CD4-positive, alpha-beta T cell treated with Interleukin-17A for 1 hour (primary cell): Measurements from ENCODE around the gene MAP2K2.
A peak's percentile ranks its signal among the peaks of the same experiment; 100 is the strongest.
"Not testable (repeated sequence)": the region's sequence is repeated elsewhere in the genome, so short reads cannot be mapped to it uniquely, and the experiment has no call there.

Experiments
- DNase-seq: peaks from one replicate; pipeline ENCODE4 v3.0.0-alpha.2; 2020

MAP2K2 gene

GRCh38 chr19:4130744-4131438 lies 7.0 kb upstream of the MAP2K2 start:
- no peak for DNase-seq

DNA sequence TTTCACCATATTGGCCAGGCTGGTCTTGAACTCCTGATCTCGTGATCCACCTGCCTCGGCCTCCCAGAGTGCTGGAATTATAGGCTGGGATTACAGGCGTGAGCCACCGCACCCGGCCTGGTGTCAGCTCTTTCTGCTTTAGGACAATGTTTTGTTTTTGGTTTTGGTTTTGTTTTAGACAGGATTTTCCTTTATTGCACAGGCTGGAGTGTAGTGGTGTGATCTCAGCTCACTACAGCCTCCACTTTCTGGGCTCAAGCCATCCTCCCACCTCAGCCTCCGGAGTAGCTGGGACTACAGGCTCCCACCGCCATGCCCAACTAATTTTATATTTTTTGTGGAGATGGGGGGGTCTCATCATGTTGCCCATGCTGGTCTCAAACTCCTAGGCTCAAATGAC lies 5.1 kb upstream of the MAP2K2 start:
- not testable (repeated sequence) for DNase-seq

- not testable (repeated sequence) for DNase-seq
Measured at GRCh38 chr19:4127322-4127721, 3.4 kb upstream of the MAP2K2 start.

- DNase-seq, result no peak
Measured at GRCh38 chr19:4124638-4125037, 716 bp upstream of the MAP2K2 start.

- no peak for DNase-seq
Measured at GRCh38 chr19:4122480-4122879, 1.4 kb downstream of the MAP2K2 start.

GRCh38 chr19:4121815-4122214 lies 2.1 kb downstream of the MAP2K2 start:
- no peak for DNase-seq

DNA sequence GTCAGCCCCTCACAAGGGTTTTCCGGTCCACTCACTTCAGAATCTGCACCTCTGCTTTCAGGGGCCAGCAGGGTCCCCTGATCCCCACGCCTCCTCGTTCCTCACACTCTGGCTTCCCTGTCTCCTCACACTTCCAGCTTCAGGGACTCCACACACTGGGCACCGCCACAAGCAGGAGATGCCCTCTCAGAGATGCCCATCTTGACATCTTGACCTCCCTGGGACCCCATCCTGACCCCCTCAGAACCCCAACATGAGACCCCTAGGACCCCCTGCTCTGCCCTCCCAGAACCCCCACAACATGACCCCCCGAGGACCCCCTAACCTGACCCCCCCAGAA lies 2.7 kb downstream of the MAP2K2 start:
- no peak for DNase-seq

DNA sequence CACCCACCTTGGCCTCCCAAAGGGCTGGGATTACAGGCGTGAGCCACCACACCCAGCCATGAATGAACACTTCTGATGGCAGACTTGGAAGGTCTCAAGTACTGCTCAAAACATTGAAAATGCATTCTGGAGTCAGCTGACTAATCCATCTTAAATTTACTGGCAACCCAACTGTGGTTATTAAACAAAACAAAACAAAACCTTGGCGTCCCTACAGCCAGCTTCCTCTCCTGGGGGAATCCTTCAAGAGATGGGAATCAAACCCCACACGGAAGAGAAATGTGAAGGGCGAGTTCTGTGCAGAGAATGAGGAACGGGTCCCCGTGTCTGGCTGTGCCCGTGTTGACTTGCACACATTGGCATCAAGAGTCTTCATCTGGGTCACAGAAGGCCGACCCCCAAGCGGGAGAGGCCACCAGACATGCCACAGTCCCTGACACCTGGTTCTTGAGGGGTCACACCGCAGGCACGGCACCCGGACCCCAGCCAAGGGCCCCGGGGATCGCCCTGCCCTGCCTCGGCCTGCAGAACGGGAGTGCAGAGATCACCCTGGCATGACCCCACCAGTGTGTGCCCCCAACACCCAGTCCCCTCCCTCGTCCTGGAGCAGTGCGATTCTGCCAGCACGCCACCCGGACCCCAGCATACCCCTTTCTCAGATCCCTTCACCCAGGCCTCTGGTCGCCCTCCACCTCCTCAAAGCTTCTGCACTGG lies 3.2 kb downstream of the MAP2K2 start:
- DNase-seq, result no peak

DNA sequence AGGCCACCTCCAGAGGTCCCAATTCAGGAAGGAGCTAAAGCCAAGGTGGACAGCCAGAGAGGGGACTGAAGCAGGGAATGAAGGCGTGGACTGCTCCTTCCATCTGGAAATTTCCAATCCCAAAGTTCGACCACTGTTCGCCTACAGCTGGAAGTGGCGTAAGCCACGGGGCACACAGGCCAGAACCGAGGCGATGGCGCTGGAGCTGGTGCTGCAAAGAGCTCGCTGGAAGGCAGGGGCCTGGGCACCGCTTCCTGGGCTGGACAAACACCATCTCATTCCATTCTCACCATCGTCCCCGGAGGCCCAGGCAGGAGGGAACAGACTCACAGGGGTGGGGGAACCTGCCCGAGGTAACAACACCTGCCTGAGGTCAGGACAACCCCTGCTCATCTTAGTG lies 4.2 kb downstream of the MAP2K2 start:
- DNase-seq, result no peak

- no peak for DNase-seq
Measured at GRCh38 chr19:4115818-4116385, 8.0 kb downstream of the MAP2K2 start.

- peak; percentile 84 for DNase-seq
Measured at GRCh38 chr19:4115050-4115817, 8.7 kb downstream of the MAP2K2 start.

- no peak for DNase-seq
Measured at GRCh38 chr19:4114181-4114580, 9.7 kb downstream of the MAP2K2 start.

DNA sequence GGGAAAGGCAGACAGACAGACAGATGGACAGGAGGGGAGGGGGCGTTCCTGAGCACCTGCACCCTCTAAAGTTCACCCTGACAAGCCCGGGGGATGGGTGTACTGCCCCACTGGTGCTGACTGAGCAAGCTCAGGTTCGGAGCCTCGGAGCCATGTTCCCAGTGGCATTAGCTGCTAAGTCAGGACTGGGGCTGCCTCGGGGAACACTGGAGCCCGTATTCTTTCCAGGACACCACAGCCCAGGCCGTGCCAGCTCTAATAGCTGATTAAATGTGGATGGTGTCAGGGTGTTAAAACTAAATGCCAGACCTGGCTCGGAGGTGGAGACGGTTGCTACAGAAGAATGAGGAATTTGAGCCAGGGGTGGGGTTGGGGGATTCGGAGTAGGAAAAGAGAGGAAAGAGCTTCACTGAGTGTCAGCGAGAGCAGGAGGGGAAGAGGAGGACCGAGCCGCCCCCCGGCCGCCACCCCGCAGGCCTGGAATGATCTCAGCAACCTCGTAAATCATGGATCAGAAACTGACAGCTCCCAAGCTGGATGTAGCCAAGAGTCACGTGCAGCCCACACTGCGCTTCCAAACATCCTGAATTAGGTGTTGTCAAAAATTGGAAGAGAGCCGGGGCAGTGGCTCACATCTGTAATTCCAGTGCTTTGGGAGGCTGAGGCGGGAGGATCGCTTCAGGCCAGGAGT lies 10.4 kb downstream of the MAP2K2 start:
- DNase-seq, result no peak

- DNase-seq, result no peak
Measured at GRCh38 chr19:4112367-4112766, 11.6 kb downstream of the MAP2K2 start.

DNA sequence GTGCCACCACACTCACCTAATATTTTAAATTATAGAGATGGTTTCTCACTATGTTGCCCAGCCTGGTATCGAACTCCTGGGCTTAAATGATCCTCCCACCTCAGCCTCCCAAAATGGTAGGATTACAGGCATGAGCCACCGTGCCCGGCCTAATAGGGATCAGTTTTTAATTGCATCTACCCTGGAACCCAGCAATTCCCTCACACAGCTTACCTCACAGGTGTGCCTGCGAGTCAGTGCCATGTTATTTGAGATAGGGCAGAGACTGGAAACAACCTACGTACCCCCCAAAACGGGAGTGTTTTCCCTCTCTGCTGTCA lies 14.3 kb downstream of the MAP2K2 start:
- DNase-seq, result no peak

DNA sequence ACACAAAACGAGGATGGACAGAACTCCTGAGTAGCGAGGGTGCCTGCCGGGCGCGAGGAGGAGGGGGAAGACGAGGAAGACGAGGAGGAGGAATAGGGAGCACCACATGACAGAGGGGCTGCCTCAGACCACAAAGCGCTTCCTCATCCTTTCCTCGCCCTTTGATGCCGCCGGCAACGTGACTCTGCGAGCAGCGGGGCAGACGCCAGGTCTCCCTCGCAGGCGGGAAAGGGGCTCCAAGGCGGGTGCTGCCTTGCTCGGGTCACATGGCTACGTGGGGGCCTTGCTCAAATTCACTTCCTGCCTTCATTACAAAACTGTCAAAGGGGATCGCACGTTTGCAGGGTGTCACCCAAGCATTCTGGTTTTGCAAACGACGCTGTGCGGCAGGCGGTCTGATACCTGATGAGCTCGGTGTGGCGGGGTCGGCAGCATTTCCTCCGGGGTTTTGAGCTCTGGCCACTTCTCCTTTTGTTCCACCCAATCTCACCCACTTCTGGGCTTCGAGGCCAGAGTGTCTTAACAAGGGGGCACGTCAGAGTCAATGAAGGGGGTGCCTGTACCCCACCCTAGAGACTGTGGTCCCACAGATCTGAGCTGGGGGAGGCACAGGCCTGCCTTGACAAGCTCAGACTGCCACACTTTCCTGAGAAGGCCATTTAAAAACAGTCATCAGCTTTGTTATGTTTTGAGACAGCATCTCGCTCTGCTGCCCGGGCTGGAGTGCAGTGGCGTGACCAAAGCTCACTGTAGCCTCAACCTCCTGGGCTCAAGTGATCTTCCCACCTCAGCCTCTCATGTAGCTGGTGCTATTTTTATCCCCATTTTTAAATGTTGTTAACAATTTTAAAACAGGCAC lies 14.9 kb downstream of the MAP2K2 start:
- DNase-seq, result peak; percentile 86

GRCh38 chr19:4103080-4103433 lies 20.9 kb downstream of the MAP2K2 start:
- DNase-seq, result no peak

DNA sequence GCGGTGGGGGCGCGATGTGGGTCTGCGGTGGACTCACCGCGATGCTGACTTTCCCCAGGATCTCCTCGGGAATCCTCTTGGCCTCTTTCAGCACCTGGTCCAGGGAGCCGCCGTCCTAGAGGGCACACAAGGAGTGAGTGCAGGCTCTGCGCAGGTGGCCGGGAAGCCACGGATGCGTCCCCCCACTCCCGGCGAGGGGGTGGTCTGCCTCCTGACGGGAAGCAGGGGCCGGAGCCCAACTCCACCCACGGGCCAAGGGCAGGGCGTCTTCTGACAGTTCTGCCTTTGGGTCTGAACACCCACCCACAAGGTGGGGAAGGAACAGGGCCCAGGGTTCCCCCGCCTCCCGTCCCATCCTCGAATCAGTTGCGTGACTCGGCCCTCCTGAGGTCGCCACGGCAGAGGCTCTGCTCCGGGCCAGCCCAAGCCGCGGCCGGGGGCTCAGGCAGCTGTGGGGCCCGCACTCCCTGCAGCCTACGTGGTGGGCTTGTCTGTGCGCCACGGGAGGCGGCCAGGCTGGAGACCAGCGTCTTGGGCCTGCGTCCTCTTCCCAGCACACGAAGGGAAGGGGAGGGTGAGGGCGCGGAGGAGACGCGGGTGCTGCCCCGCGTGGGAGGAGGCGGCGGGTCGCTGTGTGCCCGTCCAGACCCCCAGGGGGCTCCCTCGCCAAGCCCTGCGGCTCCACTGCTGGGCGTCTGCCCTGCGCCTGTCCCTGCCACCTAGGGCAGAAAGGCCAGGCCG lies 21.4 kb downstream of the MAP2K2 start:
- no peak for DNase-seq

GRCh38 chr19:4101496-4101770 lies 22.5 kb downstream of the MAP2K2 start:
- DNase-seq, result no peak

GRCh38 chr19:4100647-4101495 lies 23.1 kb downstream of the MAP2K2 start:
- DNase-seq, result no peak
